Activated T-helper 9 cell treated with anti-CD3 and anti-CD28 coated beads, Interleukin-2, amount 50 U/mL, for 16 hours (primary cell): ENCODE measurements around the gene NHSL1.

ENCODE experiments used
- DNase-seq: peaks from one replicate; pipeline ENCODE4 v3.0.0-alpha.2; 2020; ENCODE audit warnings: low read depth

Gene NHSL1

DNA sequence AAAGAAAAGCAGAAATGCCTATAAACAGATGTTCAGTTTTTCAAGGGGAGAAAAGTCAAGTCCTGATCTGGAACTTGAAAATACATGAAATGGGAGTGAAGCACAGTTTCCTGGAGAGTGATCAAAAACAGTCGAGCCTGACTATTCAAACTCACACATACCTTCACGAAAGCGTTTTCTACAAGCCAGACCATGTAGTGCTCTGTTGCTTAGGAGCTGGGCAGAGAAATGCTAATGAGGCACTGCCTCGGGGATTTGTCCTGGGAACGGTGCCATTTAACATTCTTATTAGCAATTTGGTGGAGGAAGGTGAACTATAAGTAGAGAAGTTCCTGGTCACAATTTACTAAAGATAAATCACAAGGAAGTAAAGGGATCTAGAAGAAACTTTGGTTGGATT is 5.9 kb downstream of the NHSL1 start:
- no peak for DNase-seq

DNA sequence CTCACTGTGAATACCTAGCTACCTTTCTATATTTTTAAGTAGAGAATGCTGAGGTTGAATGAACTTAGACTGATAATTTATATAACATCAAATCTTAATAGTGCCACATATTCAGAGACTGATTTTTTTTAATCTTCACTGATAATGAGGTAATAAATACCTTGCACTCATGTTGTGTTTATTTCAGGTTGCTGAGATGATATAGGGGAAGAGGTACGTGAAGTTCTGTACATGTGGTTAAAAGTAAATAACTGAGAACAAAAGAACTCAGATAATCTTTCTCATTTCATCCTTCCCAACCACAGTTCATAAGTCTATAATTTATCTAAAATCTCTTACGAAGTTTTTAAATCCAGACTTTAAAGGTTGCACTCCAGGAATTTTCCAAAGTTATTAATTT is 6.4 kb downstream of the NHSL1 start:
- DNase-seq: no peak

DNA sequence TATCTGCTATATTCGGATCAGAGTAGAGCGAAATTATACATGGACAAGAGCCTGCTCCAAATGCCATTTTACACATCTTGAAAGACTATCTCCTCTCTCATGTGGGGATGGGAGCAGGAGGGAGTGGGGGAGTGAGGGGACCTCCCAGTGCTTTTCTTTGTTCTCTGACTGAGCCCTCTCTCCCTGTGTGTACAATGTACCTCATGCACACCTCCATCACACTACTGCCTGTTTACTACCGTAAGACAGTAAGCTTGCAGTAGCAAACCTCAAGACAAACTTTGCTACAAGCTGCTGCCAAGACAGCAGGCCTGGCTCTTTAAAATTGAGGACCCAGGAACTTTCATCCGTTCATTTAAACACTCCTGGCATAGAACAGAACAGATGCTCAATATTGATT is 7.2 kb downstream of the NHSL1 start:
- no peak for DNase-seq

DNA sequence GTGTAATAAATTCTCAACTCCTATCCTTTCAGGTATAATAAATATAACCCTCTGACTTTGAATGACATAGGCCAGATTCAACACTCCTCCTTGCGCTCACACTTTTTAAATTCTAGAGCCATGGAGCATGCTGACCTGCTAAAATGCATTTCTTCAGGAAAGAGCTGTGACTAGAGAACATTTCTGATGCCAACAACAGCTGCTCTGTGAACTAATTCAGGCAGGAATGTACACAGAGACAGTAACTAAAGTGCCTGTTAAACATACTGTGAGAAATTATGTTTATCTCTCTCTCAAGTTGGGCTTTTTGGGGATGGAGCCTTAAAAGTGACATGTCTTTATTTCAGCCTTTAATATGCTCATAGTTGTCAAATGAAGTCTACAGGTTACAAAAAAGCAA is 8.3 kb downstream of the NHSL1 start:
- no peak for DNase-seq

DNA sequence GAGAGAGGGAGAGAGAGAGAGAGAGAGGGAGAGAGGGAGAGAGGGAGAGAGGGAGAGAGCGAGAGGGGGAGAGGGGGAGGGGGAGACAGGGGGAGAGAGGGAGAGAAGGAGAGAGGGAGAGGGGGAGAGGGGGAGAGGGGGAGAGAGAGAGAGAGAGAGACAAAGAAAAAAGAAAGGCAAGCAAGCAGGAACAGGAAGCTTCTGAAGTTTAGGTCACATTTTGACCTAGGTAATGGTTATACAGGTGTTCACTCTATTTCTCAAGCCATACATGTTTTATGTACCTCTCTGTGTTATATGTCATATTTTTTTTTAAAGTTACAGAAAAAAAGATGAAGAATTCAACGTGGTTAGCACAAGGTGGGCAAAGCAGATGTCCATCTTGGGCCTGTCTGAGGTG is 9.4 kb downstream of the NHSL1 start:
- DNase-seq: no peak

DNA sequence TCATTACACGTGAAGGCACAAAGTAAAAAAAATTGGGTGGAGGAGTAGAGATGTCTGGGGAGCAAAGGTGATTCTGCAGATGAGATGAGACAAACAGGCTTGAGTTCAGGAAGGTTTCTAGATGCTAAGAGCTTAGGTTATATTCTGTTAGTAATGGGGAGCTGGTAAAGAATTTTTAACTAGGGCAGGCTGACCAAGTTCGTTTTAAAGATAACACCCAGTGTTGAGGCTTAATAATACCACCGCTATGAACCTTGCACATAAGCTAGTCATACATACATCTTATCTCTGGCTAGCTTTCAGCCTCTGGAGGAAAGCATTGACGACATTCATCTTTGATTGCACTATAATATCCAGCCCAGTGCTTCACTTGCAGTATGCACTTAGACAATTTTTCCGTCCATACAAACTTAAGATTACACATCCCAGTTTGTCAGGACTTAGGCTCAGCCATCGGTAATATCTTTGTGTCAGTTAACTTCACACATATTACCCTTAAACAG is 12.1 kb downstream of the NHSL1 start:
- DNase-seq: no peak

DNA sequence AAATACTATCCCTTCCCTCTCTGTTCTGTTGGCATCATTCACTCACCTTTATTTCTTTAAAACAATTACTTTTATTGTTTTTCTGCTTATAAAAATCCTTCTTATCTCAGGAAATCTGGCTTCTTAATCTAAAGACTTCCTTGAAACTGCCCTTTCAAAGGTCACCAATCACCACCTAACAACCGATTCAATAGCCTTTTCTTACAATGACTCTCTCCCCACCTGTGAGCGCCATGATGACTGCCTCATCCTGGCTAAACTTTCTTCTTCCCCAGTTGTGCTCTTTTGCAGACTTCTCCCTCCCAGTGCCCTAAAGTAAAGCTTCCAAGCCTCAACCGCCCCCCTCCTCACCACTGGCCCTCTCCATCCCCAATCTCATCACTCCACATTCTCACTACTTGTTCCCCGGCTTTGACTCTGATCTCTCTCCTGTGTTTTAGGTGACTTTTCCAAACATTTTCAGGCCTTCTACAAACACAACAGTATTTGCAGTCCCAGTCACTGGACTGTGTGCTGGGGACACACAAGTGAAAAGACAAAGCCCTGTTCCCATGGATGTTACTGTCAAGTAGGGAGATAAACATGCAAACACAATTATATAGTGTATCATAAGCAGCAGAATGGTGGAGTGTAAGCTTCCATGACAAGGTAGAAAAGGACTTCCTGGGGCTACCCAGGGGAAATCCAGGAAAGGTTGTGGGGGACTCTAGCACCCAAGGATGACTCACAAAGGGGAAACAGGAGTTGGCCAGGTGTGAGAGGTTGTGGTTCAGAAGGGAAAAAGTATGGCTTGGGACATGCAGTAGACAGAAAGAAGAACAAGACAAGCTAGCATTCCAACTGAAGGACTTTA is 12.8 kb downstream of the NHSL1 start:
- DNase-seq: no peak

DNA sequence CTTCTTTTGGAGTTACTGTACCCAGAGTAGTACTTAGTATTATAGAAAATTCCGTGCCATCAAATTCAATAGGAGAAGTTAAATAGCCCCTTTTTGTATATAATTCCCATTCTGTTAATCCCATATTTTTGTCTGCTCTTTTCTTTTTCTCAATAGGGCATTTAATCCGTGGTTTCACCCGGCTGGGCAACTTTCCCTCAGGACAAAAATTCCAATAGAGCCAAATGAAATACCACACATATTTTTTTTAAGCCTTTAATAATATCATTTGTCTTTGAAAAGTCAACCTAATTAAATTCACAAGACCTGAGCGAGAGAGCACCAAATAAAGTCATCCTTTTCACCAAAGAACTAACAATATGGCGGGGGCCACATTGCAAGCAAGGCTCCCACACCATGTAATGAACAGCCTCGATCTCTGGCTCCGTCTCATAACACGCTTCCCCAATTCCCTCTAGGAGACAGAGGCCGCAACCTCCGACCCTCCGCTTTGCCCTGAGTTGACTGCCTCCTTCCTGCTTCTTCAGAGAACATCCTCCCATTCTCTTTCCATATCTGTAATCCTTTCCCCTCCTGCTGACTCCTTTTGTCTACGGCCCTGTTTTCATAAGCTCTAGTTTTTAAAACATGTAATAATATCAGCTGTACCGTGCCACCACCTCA is 13.6 kb downstream of the NHSL1 start:
- no peak for DNase-seq

DNA sequence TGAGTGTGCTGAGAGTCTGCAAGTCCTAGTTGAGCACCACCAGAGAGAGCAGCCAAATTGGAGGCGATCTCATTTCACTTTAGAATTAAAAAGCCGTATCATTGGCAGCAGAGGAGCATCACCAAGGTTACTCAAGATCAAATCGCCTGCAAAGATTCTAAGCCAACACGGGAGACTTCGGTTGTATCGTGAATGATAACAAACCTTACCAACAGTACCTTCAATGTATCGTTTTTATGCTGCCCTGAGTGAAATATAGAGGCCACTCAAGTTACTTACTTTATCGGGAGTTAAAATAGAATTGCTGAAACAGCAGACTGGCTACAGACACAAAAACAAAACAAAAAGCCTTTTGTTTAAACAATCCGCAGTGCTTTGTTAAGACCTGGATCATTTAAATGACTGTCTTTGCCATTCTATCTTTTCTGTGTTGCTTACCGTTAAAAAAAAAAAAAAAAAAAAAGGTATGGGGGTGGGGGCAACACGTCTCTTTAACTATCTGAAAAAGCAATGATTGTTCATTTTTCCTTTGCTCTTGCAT is 14.2 kb downstream of the NHSL1 start:
- DNase-seq: no peak

DNA sequence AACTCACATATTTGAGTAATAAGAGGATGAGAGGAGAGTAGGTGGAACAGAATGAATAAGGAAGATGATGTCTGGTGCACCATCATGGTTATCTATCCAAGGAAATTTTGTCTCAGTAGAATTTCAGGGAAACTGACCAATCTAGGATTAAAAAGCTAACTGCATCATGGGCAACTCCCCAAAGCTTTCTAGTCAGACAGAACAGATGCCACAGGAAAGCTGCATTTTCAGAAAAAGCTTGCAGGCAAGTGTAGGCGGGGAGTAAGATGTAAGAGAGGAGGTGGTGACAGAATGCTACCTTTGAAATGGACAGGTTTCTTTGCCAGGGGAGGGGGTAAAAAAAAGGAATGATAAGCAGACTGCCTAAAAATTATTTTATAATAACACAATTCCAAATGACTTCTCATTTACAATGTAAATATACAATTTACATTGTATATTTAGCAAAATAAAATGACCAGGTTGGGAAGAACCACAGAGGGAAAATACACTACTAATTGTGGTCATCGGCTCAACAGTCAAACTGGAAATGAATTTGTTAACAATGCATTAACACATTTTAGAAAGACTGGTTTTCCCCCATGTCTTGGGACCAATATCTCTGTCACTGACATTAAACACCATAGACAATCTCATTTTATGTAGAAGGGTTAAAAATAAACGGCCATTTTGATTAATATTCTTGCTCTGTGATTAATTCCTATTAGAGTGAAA is 15.1 kb downstream of the NHSL1 start:
- no peak for DNase-seq

DNA sequence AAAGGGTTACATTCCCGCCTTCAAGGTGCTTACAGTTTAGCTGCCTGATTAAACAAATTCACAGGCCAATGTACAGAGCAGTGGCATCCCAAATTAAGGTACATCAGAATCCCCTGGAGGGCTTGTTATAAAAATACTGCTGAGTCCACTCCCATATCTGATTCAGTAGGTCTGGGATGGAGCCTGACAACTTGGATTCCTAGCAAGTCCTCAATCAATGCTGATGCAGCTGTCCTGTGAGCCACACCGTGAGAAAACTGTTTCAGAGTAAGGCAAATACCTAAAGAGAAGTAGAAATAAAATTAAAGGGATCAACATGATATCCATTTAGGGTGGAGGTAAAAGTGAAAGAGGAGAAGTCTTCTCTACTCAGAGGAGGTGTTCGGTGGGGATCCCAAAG is 16.5 kb downstream of the NHSL1 start:
- no peak for DNase-seq

DNA sequence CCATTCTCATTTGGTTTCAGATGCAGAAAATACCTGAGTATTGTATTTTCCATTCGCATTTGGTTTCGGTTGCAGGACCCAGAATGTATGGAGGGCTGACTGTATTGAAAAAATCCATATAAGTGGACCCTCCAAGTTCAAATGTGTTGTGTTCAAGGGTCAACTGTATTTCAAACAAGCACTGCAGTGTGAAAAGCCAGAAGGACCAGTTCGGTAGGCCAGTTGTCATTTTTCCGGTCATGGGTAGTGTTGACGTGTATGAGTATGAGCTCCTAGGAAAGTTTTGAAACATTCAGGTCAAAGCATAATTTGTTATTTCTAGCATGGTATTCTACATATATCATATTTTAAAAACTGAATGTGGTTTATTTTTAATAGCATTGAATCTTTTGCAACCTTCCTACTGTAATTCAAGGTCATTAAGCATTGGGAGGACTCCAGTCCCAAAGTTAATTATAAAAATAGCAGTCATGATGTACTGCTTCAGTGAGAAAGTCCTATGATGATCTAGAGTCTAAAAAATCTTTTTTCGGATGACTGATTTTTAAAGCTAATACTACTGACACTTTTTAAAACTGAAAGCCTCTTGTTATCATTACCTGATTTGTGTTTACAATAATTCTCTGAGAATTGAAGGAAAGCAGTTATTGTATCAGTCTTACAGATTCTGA is 18.9 kb downstream of the NHSL1 start:
- no peak for DNase-seq

DNA sequence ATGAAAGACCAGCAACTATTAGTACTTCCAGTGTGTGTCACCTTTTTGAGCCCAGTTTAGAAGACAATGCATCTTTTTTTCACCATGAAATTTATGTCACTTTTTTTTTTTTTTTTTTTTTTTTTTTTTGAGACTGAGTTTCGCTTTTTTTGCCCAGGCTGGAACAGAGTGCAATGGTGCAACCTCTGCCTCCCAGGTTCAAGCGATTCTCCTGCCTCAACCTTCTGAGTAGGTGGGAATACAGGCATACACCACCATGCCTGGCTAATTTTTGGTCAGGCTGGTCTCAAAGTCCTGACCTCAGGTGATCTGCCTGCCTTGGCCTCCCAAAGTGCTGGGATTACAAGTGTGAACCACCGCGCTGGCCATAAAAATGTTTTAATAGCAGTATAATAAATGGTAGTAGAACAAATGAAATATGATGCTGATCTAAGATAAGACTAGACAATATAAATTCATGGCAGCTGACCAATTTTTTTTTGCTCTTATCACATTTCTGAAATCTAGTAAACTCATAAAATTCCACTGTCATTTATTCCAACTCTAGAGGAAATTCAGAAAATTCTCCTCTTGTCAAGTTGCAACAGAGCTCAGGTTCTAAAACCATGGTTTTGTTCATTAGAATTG is 21.3 kb downstream of the NHSL1 start:
- DNase-seq: no peak

DNA sequence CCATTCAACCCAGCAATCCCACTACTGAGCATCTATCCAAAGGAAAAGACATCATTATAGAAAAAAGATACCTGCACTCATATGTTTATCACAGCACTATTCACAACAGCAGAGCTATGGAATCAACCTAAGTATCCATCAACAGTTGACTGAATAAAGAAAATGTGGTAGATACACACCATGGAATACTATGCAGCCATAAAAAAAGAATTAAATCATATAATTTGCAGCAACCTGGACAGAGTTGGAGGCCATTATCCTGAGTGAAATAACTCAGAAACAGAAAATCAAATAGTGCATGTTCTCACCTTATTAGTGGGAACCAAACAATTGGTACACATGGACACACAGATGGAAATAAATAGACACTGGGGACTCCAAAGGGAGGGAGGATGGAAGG is 23.2 kb downstream of the NHSL1 start:
- no peak for DNase-seq

DNA sequence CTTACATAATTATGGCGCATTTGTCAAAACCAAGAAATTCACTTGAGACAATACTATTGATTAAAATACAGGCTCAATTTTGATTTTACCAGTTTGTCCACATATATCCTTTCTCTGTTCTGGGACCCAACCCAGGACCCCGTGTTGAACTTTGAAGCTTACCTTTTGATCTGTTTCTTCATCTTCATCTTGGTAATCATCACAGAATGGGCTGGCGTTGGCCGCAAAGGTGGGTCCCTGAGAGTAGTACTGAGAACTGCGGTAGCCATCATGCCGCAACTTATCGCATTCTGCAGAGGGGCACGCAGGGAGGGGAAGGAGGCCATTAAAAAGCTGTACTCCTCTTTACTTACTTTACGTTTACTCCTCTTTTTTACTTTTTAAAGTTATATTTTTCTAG is 26.1 kb downstream of the NHSL1 start:
- no peak for DNase-seq

DNA sequence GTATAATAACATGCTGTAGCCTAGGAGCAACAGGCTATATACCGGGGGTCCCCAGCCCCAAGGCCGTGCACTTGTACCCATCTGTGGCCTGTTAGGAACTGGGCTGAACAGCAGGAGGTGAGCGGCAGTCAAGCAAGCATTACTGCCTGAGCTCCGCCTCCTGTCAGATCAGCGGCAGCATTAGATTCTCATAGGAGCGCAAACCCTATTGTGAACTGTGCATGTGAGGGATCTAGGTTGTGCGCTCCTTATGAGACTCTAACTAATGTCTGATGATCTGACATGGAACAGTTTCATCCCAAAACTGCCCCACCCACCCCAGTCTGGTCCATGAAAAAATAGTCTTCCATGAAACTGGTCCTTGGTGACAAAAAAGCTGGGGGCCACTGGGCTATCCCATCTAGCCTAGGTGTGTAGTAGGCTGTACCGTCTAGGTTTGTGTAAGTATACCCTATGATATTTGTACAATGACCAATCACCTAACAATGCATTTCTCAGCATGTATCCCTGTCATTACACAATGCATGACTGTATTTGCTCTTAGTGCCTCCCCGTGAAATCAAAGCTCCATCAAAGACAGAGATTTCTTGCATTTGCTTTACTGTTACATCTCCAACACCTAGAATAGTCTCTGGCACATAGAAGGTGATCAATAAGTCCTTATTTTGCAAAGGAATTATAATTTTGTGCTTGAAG is 30.8 kb downstream of the NHSL1 start:
- DNase-seq: no peak

DNA sequence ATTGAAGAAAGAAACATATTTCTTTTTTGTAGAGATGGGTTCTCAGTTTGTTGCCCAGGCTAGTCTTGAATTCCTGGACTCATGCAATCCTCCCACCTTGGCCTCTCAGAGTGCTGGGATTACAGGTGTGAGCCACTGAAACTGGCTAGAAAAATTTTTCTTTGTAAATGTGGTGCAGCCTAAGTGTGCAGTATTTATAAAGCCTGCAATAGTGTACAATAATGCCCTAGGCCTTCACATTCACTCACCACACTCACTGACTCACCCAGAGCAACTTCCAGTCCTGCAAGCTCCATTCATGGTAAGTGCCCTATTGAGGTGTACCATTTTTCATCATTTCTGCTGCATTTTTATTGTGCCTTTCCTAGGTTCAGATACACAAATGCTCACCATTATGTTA is 31.4 kb downstream of the NHSL1 start:
- DNase-seq: no peak

DNA sequence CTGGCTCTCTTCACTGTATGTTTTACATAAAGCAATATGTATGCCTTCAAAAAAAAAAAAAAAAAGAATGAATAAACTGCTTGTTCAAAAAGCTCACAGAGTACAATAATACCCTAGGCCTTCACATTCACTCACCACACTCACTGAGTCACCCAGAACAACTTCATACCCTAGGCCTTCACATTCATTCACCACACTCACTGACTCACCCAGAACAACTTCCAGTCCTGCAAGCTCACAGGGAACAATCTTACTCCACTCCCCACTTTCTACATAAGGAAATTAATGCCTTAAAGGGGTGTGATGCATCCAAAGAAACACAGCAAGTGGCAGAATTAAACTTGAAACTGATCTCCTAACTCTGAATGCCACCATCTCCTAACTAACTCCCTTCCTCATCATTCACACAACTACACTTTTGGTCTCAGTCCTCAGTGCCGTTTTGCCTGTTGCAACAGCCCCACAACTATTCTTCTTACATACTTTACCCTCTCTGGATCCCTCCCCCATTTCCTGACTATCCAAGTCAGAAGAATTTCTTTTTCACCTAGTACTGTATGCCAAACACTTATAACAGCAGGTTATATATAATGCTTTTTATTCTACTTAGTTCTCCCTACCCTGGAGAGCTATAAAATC is 34.2 kb downstream of the NHSL1 start:
- DNase-seq: no peak

DNA sequence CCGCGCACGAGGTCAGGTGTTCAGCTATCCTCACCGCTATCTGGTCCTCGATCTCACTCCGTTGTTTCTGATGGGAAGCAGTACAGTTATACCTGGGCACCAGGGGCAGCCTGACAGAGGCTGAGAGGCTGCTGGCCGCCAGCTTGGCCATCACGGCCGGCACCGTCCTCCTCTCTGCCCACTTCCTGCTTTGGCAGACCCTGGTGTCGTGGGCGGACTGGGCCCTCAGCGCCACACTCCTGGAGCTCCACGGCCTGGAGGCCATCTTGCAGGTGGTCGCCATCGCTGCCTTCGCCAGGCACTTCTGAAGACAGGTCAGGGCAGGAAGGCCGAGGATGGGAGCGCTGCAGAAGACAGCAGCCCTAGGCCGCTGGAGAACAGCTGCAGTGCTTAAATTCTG is 35.2 kb downstream of the NHSL1 start:
- DNase-seq: no peak

DNA sequence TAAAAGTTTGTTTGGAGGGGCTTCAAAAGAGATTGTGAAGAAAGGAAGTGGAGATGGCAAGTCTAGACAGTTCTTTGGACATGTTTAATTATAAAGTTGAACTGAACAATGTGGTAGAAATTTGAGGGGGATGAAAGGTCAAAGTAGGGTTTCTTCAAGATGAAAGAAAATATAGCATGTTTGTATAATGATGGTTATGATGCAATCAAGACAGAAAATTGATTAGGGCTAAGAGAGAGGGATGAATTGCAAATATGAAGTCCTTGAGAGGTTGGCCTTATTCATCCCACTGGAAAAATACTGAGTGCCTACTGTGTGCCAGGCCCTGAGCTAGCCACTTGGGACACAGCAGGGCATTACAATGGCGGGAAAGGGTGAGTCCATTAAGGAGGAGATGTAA is 37.6 kb downstream of the NHSL1 start:
- DNase-seq: no peak

DNA sequence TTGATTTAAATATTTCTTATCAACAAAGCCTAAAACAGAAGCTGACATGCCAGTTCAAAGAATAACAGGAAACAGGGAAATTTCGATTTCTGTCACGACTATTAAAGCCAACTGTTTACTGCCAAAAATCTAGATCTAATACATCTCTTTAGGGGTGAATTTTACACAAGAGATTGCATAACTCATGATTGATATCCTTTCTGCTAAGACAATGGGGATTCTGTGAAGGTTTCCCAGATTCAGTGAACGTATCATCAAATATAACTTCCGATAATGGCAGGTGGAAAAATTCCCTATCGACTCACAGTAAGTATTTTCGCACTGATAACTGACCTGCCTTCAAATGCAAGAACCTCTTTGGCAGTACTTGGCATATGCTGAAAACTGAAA is 42.9 kb downstream of the NHSL1 start:
- no peak for DNase-seq
